AG04450 (cell line): ENCODE results near the gene DPYD. TPM values are rescaled to one million over a fixed set of nuclear protein-coding genes. Genes with fewer than 3 reads are reported as not detected.

Experiments
- CTCF ChIA-PET: fragments of 300-600, 350-600 bp; formaldehyde crosslinking; extraction: SDS; loops from one replicate; lab custom pipeline; 2022; ENCODE audit warnings: antibody characterized with exemption, inconsistent platforms; lab: Charles Lee
- POLR2A ChIA-PET: fragments of 350-600 bp; formaldehyde crosslinking; extraction: SDS; loops from one replicate; lab custom pipeline; 2021; ENCODE audit warnings: antibody characterized with exemption, inconsistent platforms; lab: Yijun Ruan, JAX
- DNase-seq: peaks from one replicate; pipeline ENCODE4 v3.0.0-alpha.2; 2011; ENCODE audit warnings: low read depth, low spot score
- H3K27ac ChIP-seq: one replicate; pipeline ENCODE4 v1.5.1; 2012; ENCODE audit warnings: low read depth, low read length, control low read depth
- H3K27me3 ChIP-seq: one replicate; pipeline ENCODE4 v1.6.0; 2012; ENCODE audit warnings: low read length; ENCODE audit not compliant: control insufficient read depth, insufficient read depth
- H3K4me3 ChIP-seq: 2 replicates; pipeline ENCODE4 v1.5.1; 2011; ENCODE audit warnings: mild to moderate bottlenecking, low read depth, low read length, control low read depth
- H3K9me3 ChIP-seq: 2 replicates; pipeline ENCODE4 v1.5.1; 2012; ENCODE audit warnings: low read length; ENCODE audit not compliant: control insufficient read depth, insufficient read depth
- polyA plus RNA-seq: library from polyadenylated mRNA; depleted of rRNA; stranded (reverse); fragments of >200 nt; gene quantifications from 2 replicates; pipeline ENCODE4 v1.2.3, GENCODE V29; 2011
- TF ChIP-seq, protein P1 (sequence below): IDR thresholded peaks from 2 replicates; pipeline ENCODE4 v1.5.1; 2011; ENCODE audit warnings: low read depth, low read length, control low read depth, inconsistent platforms

The DPYD gene
- polyA plus RNA-seq, 1 experiment, result 21.4 TPM

DNA sequence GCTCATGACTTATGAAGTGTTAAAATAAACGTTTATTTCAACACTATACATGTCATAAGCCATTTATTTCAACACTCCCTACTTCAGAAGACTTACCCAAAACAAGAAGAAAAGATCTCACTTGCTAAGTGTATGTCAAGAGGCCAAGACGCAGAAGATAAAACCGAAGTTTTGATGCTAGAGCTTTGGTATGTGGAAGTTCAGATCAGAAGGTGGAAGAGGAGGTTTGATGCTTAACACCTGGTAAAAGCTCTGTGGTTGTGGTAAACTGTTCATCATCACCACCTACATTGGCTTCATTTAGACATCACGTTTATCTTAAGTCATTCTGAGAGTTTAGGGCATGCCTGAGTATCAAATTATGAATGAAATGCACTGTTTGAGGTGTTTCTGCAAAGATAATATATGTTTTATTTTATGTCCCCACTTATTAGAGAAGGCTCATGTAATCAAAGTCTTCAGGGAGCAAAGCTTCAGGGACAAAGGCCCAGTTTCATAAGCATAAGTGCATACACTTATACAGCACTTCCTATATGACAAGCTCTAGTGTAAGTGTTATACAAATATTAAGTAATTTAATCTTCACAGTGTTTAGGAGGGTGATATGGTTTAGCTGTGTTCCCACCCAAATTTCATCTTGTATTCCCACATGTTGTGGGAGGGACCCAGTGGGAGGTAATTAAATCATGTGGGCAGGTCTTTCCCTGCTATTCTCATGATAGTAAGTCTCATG, 665.9 kb downstream of the DPYD start:
- CTCF ChIA-PET, result interaction anchor here (1.2 kb wide), 1 partner anchor 11 kb away, joined by 3 read pairs; no protein-coding TSS in a partner anchor

DNA sequence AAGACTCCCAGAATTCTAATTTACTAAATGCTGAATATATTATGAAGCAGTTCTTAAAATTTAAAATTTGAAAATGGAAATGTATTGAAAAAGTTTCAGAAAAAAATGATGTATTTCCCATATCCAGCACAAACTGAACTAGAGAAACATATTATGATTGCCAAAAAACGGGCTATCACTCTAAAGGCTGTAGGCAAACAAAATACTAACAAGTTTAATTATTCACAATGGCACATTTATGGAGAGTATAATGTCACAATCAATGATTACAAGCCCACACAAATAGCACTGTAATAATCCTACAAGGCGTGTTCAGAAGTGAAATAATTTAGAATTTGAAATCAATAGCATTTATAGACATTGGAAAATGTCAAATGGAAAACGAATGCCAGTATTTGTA, 667.9 kb downstream of the DPYD start:
- TF ChIP-seq, protein P1, sequence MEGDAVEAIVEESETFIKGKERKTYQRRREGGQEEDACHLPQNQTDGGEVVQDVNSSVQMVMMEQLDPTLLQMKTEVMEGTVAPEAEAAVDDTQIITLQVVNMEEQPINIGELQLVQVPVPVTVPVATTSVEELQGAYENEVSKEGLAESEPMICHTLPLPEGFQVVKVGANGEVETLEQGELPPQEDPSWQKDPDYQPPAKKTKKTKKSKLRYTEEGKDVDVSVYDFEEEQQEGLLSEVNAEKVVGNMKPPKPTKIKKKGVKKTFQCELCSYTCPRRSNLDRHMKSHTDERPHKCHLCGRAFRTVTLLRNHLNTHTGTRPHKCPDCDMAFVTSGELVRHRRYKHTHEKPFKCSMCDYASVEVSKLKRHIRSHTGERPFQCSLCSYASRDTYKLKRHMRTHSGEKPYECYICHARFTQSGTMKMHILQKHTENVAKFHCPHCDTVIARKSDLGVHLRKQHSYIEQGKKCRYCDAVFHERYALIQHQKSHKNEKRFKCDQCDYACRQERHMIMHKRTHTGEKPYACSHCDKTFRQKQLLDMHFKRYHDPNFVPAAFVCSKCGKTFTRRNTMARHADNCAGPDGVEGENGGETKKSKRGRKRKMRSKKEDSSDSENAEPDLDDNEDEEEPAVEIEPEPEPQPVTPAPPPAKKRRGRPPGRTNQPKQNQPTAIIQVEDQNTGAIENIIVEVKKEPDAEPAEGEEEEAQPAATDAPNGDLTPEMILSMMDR, result no peak
- Histone ChIP-seq H3K27me3 (no peaks in the 10 kb centered on the region), H3K4me3 (no peak overlapping the region), H3K9me3 (no peaks in the 10 kb centered on the region), H3K27ac (no peak overlapping the region)
- POLR2A ChIA-PET, result no interaction called here
- DNase-seq, result no peak
- CTCF ChIA-PET, result no interaction called here

More for the DNA sequence above, 665.9 kb downstream of the DPYD start:
- POLR2A ChIA-PET, result interaction anchor here (0.6 kb wide), 1 partner anchor 78 kb away, joined by 3 read pairs; no protein-coding TSS in a partner anchor
- H3K4me3 ChIP-seq, result no peak overlapping the region
- no peaks in the 10 kb centered on the region for H3K9me3 ChIP-seq
- H3K27ac ChIP-seq, result no peak overlapping the region
- TF ChIP-seq, protein P1, result no peak
- DNase-seq, result no peak
- H3K27me3 ChIP-seq, result no peaks in the 10 kb centered on the region

DNA sequence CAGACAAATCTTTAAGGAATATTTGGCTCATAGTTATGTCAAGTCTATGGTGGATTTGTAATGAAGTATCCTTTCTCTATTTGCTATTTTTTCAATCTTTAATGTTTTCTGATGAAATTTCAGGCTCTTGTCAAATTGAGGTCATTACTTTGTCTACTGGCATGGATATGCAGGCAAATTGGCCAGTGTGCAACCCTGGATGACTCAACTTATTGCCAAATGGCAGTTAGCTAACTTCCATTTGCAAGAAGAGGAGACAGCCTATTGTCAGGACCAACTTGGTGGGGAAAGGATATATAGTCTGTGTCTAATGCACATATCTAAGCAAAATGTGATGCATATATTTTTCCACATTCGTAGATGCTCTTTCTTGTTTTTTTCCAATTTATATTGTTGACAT, 668.8 kb downstream of the DPYD start:
- TF ChIP-seq, protein P1, result no peak
- CTCF ChIA-PET, result no interaction called here
- Histone ChIP-seq H3K4me3 (no peak overlapping the region), H3K9me3 (no peaks in the 10 kb centered on the region), H3K27me3 (no peaks in the 10 kb centered on the region), H3K27ac (no peak overlapping the region)
- POLR2A ChIA-PET, result no interaction called here
- DNase-seq, result no peak

DNA sequence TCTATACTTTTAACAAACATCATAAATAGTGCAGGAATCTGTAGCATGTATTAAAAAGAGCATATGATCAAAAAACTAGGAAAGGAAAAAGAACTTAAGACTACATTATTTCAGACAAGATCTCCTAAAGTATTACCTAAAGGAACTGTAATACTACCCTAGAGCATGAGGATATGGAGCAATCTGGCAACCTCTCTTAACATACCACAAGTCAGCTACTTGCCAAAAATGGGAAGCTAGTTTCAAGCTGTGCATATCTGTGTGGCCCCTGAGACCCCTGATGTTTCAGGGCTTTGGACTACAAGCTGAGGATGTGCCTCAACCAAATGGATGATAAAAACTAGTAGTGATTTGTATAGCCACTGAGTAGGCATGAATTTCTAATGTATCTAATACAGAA, 673.6 kb downstream of the DPYD start:
- ChIA-PET CTCF (interaction anchor here (1.4 kb wide), 1 partner anchor 1221 kb away, joined by 3 read pairs; no protein-coding TSS in a partner anchor), POLR2A (no interaction called here)
- Histone ChIP-seq H3K27ac (no peak overlapping the region), H3K27me3 (no peaks in the 10 kb centered on the region), H3K4me3 (no peak overlapping the region), H3K9me3 (no peaks in the 10 kb centered on the region)
- DNase-seq, result no peak
- TF ChIP-seq, protein P1, result no peak

DNA sequence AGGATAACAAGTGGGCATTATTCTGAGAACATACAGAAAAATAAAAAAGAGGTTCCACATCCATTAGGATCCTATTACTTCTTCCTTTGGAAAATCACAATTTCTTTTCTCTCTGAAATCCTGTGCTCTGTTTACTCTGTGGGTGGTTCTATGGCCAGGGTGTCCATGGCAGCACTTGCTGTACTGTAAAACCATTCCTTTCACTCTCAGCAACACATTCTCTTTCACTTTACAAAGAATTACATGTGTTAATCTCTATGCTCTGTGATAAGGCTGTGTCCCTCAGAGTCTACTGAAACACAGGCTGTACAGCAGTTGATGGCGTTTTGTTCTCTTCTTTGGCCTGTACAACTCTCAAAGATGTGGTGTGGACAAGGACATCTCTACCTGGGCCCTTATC, 675.2 kb downstream of the DPYD start:
- H3K27me3 ChIP-seq, result no peaks in the 10 kb centered on the region
- no peaks in the 10 kb centered on the region for H3K9me3 ChIP-seq
- no peak overlapping the region for H3K4me3 ChIP-seq
- no peak for DNase-seq
- TF ChIP-seq, protein P1, result no peak
- no peak overlapping the region for H3K27ac ChIP-seq
- ChIA-PET CTCF (interaction anchor here (1.2 to 1.6 kb wide), 2 partner anchors 8 to 532 kb away, joined by 3 to 4 read pairs; no protein-coding TSS in a partner anchor), POLR2A (no interaction called here)
